Stimulated activated CD8-positive, alpha-beta memory T cell treated with anti-CD3 and anti-CD28 coated beads, Interleukin-15, amount 100 ng/mL, for 4 hours (primary cell): Measurements from ENCODE around the gene DMRT1.

Source experiments
- DNase-seq, 2 donors: peaks; one replicate each; pipeline ENCODE4 v3.0.0-alpha.2; 2020; ENCODE audit warnings: low read depth in 2 of 2

DMRT1 gene

DNA sequence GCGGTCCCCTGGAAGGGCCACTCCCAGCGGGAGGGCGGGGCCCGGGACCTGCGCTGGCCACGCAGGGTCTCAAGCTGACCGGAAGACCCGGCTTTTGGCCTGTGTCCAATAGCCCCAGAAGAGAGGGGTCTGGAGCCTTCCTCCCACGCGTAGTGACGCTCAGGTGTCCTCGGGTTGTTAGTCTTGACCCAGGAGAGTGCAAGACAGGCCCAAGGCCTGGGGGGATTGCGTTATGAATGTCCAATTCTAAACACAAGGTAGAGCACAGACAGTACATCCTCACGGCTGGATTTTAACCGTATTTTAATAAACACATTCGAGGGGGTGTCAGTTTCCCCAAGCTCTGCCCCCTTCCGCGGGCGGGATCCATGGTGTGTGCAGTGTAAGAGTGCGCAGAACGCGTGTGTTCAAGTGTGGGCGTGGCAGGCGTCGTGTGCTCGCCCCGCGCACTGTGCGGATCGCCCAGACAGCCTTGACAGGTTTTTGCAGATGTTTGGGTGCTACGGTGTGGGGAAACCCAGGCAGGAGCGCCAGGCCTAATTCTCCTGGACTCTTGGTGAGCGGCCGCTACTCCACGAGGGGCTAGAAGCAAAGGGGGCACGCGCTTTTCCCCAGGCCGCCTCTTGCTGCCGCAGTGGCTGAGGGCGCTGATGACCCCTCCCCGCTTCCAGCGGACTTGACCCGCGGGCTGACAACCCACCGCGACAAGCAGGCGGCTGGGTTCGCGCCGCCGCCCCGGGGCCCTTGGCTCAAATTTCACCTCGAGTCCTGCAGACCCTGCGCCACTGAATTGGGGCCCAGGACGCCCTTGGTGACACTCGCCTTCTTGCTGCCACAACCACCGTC is 128.9 kb downstream of the DMRT1 start:
- DNase-seq = no peak

DNA sequence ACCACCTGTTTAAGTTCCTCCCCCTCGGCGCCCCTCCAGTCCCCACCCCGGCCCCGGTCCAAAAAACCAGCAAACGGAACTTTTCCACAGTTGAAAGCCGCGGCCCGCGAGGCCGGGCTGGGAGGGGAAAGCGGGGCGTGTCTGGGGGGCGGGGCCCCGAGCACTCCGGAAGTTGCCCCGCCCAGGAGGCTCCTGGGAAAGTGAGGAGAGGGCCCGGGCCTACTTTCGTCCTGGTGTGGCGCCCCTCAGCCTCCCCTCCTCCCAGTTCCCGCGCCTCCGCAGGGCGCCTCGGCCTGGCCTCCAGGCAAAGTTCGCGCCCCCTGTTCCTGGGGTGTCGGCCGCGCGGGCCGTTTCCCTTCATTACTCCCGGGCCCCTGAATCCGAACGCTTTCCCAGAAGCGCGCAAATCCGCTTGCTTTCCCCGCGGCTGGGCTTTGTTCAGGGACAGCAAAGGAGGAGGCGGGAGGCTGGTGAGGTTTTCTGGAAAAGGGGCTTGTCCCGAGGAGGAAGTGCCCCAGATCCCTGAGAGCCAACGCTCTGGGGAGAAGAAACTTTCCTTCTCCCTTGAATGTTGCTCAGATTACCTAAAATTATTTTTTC is 130.5 kb downstream of the DMRT1 start:
- DNase-seq = no peak

GRCh38 chr9:972501-973294 is 131.2 kb downstream of the DMRT1 start:
- no peak for DNase-seq

DNA sequence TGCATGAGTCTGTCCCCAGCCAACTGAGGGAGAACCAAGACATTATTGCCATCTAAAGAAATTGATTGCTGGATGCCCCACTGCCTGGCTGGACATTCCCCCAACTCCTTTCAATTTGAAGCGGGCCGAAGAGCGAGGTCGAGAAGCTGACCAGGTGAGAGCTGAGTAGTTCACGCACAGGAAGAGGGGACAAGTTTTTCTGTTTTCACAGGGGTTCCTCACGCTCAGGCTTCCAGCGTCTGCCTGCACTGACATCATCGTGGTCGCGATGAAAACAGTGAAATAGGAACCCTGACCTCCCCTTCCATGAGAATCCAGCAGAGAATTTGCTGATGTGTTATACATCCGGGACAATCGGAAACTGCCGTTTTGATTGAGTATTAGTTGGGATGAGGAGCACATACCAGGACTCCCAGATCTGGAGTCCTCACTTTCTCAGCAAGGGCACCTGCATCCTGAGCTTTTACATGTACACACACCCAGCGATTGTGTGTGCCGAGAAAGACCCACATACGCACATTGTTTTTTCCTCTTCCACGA is 131.9 kb downstream of the DMRT1 start:
- no peak for DNase-seq

DNA sequence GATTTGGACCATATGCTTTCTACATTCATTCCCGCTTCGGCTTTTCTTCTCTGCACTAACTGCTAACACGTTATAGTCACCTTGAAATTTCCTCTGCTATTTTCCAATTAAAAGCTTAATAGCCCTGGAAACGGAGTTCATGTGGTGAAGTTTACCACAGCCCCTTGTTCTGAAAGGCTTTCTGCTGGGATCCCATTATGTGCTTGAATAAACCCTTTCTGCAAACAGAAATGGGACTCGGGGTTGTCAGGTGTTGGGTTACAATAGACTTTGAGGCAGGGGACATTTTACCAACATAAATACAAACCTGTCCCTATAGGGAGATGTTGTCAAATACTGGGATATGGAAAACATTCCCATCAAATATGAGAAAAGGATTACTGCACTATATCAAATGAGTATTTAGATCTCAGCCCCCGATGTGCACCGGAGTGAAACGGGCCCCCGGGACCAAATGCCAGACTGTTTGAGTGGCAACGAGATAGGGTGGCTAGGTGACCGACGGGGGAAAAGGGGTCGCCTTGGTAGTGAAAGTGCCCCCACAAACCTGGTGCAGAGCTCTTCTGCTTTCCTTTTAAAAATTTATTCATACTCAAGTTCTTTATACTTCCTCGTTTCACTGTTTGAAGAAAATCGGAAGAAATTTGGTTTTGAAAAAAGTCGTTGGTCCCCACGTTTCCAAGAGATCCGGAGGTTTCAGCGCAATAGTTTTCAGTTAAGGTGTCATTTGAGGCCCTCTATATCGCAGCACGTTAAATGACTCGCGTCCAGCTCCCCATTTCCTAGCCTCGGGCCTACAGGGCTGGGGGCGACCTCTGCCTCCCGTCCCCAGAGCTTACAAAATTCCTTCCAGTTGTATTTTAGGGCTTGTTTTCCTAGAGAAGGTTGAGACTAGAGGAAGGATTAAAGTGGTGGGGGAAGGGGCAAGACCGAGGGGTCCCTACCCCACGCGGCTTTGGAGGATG is 132.8 kb downstream of the DMRT1 start:
- no peak for DNase-seq

DNA sequence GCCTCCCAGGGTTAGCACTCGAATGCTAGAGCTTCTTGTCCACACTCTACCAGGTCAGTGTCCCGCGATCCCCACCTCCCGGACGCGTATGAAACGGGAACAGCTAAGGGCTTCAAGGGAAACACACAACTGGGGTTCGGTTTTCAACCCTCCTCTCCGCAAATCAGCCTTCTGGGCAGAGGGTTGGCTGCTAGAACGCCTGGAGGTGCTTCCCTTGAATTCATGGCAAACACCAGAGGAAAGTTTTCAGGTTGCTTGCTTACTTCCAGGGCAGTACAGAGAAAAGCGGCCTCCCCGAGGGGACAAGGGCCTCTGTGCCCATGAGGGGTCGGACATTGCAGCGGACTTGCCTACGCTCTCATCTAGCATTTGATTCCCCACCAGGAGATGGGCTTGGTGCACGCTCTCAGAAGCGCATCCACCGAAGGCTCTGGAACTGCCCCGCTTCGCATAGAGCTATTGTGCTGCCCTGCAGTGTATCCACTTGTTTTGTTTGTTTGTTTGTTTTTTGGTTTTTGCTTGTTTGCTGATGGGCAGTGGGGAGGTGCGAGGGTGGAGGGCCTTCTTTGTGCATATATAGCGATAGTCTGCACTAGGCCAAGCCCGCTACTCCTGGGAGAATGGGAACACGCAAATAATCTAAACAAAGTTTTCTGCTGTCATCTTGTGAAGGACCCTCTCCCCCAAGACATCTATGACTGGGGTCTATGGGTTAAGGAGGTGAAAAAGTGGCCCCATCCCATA is 133.7 kb downstream of the DMRT1 start:
- no peak for DNase-seq

DNA sequence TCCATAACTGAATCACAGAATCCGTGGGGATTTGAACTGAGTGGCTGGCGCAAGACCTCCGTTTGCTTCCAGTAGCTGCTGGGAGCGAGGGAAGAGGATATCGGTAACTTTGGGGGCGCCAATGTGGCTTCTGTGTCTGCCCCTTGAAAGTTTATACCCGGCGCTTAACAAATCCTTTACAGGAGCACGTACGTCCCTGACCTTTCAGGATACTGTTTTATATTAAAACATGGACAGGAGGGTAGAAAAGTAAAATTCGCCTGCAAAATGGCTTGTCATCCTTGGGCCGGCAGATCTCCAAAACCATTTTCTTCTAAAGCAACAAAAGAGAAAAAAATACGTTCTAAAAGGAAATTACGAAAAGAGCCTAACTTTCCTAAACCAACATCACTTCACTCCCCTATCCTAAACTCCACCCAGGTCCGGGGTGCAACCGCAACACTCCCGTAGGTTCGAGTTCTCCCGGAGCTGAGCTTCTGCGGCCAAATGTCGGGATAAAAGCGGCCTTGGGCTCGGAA is 134.3 kb downstream of the DMRT1 start:
- DNase-seq = no peak

DNA sequence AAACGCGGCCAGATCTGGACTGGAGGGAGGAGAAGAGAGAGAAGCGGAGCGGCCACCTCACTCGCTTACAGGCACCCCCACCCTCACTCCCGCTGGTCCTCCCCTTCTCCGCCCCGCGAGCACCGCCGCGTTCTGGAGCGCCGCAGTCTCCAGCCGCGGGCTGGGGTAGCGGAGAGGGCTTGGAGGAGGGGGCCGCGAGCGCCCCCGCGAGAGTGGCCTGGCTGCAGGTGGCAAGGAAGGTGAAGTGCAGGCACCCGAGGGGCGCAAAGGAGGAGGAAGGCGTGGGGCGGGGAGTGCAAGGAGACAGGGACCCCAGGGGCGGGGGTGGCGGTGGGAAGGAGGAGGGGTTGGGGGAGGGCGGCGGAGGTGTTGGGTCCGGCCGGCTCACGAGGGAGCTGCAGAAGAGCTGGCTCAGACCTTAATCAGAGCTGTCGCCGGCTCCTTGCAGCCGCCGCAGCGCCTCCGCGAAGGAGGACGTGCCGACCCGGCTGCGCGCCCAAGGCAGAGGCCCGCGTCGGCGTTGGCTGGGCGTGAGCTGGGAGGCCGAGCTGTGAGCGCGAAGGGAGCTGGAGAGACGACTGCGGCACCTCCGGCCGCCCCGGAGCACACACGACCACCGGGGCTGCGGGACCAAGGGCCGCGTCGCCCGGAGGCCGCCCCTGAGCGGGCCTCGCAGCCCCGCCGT is 134.9 kb downstream of the DMRT1 start, which contains the start of gene DMRT3:
Gene DMRT3 (plus strand): TSS at position 398 of the 685 bp plus-strand sequence. CDS start 347 bp downstream, outside the sequence.
- no peak for DNase-seq

DNA sequence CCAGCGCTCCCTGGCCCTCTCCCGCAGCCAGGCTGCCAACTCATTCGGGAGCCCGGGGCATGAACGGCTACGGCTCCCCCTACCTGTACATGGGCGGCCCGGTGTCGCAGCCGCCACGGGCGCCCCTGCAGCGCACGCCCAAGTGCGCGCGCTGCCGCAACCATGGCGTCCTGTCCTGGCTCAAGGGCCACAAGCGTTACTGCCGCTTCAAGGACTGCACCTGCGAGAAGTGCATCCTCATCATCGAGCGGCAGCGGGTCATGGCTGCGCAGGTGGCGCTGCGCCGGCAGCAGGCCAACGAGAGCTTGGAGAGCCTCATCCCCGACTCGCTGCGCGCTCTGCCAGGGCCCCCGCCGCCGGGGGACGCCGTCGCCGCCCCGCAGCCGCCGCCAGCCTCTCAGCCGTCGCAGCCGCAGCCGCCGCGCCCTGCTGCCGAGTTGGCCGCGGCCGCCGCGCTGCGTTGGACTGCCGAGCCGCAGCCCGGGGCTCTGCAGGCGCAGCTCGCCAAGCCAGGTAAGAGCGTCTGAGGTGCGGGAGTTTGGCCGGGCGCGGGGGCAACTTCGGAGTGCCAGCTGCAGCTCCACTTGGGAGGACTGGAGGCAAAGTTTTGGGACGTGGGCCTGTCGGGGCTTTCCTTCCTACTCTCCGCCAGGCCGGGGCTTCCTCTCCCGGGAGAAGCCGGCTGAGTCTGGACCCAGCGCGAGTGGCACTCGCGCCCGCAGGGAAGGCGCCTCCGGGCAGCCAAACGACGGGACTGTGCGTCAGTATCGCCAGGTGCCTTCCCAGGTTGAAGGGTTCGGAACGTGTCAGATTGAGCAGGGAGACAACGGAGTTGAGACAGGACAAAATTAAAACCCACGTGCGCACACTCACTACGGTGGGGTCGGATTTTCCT is 135.7 kb downstream of the DMRT1 start:
- no peak for DNase-seq

DNA sequence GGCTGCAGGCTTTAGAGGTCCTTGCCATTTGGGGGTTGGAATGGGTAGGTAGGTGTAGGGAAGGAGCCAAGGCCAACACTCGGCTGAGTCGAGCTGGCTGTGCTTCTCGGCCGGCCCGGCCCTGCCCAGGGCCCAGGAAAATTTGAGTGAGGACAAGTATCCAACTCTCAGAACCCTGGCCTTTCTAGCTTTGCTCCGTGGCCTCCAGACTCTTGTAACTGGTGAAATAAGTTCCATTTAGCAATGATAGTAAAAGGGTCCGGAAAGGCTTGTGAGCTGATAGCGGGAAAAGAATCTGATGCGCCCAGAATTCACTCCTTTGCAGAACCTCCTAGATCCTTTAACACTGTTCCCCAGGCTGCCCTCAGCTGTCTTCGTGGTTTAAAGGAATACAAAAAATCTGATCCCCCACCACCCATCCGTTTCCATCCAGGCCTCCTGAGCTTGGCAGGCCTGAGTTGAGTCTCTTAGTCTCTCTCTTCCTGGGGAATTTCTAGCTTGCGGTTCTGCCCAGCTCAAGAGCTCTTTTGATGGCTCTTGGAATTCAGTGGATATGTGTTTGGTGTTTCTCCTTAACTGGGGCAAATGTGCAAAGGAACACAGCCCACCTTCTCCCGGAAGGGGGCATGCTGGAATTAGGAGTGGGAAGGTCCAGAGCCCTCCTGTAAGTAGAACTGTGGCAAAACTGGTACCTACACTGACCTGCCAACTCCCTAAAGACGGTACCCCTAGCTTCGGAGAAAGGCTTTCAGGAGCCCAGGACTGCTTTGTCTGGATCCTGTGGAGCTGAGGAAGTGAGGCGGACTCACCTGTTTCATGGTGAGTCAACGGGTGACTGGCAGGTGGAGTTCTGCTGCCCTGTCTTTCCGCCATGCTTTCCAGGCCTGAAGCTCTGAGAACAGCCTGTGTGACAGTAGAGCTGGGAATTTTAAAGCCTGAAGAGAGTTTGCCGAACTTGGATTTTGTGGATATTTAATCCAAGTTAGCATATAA is 136.6 kb downstream of the DMRT1 start:
- DNase-seq = no peak

GRCh38 chr9:979983-980382 is 138.5 kb downstream of the DMRT1 start:
- no peak for DNase-seq

GRCh38 chr9:980640-981039 is 139.1 kb downstream of the DMRT1 start:
- no peak for DNase-seq

DNA sequence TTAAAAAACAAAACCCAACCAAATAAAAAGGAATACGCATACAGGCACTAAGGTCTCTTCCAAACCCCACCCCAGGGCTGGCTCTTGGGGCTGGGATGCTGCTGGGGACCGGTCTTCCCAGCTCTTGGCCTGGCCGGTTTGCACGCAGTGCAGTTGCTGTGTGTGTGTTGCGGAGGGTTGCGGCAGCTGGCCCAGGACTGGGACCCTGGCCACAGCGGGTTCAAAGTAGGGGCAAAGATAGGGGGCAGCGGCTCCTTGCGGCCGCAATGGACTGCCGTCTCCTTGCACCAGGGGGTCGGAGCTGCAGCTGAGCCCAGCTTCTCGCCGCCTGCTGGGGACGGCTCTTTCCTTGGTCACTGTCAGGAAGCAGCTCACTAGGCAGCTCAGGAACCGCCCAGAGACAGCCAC is 140.0 kb downstream of the DMRT1 start:
- DNase-seq = no peak

DNA sequence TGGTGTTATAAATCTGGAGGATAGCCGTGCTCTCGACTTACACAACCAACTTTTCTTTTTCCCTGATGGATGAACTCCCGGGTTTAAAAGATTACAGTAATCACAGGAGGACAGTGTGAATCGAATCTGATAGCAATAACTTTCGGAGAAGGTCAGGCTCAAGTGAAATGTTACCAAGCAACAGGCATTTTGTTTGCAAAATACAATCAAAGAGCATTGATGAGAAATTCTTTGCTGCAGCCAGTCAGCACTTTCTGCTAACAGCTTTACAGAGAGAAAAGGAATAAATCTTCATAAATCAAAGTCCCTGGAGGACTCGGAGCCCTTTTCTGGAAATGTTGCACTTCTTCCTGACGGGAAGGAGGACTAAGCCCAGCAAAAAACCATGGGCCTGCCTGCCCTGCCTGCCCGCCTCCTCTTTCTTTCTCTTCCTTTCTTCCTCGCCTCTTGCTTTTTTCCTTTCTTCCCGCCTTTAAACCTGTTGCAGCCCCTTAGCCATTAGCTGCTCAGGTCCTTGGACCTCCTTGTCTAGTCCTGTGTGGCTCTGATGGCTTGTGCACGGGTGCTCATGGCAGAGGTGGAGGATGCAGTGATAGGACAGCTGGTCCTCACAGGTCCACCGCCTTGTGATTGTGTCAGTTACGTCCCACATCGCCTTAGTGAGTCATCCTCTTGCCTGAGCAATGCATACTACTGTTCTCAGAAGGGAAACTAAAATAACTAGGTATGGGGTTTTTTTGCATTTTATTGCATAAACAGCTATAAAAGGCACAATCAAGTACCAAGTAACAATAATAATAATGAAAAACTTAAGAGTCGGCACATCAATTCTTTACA is 141.1 kb downstream of the DMRT1 start:
- DNase-seq = no peak

DNA sequence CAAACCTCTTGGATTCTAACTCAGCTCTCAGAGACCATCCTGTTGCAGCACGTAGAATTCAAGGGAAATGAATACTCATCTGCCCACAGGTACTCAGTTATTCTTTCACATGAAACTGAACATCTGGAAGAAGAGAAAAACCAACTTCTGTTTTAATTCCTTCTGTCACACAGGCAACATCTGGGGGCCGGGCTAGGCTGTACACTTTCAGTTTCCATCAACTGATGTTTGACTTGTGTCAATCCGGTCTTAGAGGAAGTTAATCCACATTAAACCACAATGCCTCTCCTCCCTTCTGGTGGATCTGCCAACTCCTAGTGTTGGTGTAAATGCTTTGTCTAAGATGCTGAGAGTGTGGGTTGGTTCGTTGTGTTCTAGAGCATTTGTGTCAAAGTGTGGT is 152.5 kb downstream of the DMRT1 start:
- DNase-seq = no peak

GRCh38 chr9:995192-995591 is 153.7 kb downstream of the DMRT1 start:
- no peak for DNase-seq
